Measurements from ENCODE around the gene CMTM5.
"Not testable (repeated sequence)": the region's sequence is repeated elsewhere in the genome, so short reads cannot be mapped to it uniquely, and the experiment has no call there.

The CMTM5 gene

DNA sequence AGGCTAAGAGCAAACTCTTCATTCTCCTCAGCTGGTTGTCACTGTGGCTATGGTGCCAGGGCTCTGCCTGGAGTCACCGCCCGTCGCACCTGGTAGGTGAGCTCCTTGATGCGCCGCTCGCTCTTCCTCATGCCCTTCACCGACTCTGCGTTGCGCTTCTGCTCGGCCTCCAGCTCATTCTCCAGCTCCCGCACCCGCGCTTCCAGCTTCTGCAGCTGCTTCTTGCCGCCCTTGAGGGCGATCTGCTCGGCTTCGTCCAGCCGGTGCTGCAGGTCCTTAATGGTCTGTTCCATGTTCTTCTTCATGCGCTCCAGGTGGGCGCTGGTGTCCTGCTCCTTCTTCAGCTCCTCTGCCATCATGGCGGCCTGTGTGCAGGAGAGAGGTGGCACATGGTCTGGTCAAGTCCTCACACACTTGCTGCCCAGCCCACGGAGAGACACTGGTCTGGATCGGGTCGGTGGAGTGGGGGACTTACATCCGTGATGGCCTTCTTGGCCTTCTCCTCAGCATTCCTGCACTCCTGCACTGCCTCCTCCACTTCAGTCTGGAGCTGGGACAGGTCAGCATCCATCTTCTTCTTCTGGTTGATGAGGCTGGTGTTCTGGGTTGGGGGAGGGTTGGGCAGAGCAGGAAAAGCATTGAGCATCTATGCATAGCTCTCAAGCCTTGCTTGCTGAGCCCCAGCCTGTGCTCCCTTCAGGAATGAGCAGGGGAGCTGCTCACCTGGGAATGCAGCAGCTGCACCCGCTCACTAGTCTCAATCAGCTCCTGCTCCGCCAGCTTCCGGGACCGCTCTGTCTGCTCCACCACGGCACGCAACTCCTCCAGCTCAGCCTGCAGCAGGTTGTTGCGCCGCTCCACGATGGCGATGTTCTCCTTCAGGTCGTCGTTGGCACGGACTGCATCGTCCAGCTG, 38.3 kb downstream of the CMTM5 start:
- no peak for DNase-seq (ENCODE audit: low read depth)

GRCh38 chr14:23415821-23416778, 39.3 kb downstream of the CMTM5 start:
- DNase-seq (ENCODE audit: low read depth) = no peak

DNA sequence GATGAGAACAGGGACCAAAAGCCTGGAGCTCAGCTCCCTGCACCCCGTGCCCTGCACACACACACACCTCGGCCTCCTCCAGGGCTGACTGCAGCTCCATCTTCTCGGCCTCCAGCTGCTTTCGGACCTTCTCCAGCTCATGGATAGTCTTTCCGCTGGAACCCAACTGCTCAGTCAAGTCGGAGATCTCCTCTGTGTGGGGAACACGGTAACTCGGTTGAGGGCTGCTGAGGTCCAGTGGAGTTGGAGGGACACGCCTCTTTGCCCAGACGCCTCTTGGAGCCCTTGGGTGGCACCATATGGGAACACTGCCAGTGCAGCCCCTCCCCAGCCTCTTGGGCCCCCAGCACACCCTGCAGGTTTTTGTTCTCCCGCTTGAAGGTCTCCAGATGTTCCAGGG, 40.0 kb downstream of the CMTM5 start:
- no peak for DNase-seq (ENCODE audit: low read depth)

DNA sequence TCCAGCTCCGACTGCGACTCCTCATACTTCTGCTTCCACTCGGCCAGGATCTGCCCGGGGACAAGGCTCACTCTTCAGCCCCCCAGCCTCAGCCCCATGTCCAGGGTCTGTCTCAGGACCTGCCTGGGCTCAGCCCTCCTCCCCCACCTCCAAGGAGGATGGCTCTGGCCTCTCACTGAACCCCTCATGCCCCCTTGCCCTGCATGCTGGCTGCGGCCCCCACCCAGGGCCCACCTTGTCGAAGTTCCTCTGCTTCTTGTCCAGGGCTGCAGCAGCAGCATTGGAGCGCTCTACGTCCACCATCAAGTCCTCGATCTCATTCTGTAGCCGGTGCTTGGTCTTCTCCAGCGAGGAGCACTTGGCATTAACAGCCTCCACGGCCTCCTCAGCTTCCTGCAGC, 40.4 kb downstream of the CMTM5 start:
- DNase-seq (ENCODE audit: low read depth) = not testable (repeated sequence)

- no peak for DNase-seq (ENCODE audit: low read depth)
These were observed 41.2 kb downstream of the CMTM5 start for GRCh38 chr14:23418021-23418420.

DNA sequence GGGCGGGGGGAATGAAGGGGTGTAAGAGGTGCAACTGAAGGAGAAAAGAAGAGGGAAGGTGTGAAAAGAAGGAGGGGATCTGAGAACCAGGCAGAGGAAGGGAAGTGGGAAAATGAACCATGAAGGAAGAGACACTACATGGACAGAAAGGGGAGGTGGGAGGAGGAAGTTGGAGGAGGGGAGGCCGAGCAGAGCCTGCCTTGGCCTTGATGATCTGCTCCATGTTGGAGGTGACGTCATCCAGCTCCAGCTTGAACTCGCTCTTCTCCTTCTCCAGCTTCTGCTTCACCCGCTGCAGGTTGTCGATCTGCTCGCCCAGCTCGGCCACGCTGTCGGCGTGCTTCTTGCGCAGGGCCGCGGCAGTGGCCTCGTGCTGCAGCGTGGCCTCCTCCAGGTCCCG, 42.8 kb downstream of the CMTM5 start:
- DNase-seq (ENCODE audit: low read depth) = not testable (repeated sequence)

- no peak for DNase-seq (ENCODE audit: low read depth)
These were observed 44.7 kb downstream of the CMTM5 start for GRCh38 chr14:23421594-23421993.

- no peak for DNase-seq (ENCODE audit: low read depth)
These were observed 46.8 kb downstream of the CMTM5 start for GRCh38 chr14:23423657-23424056.

DNA sequence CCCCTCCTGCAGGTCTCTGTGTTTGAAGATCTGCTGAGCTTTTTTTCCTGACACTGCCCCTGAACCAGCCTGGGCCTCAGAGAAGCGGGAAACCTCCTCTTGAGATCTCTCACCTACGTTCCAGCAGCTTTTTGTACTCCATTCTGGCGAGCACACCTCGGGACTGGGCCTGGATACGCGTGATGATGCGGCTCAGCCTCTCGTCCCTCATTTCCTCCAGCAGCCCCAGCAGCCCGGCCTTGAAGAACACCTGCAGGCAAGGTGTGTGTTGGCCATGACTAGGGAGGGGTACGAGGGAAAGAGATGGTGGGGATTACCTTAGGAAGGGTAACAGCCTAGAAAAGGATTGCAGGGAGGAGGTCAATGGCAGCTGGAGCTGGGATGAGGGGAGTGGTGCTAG, 48.3 kb downstream of the CMTM5 start:
- no peak for DNase-seq (ENCODE audit: low read depth)

DNA sequence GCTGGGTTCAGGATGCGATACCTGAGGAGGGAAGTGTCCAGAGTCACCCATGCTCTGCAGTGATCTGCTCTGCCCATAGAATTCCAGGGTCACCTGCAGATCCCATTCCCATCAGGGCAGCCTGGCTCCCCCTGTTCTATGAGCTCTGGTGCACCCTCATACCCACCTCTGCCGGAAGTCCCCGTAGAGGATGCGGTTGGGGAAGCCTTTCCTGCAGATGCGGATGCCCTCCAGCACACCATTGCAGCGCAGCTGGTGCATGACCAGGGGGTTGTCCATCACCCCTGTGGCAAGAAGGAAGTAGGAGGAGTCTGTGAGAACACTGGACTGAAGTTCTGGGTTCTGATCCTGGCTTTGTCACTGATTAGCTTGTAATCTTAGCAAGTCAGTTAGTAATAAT, 49.0 kb downstream of the CMTM5 start:
- DNase-seq (ENCODE audit: low read depth) = not testable (repeated sequence)

- no peak for DNase-seq (ENCODE audit: low read depth)
These were observed 52.0 kb downstream of the CMTM5 start for GRCh38 chr14:23428686-23429495.

Measured in iris pigment epithelial cell (primary cell).